Heart right ventricle (tissue), 16 donors: ENCODE measurements around the gene TRERF1. TPM values are rescaled to one million over a fixed set of nuclear protein-coding genes. Genes with fewer than 3 reads are reported as not detected.

ENCODE experiments used
- ATAC-seq, 8 donors: fragments of 200-7000 bp; cut with Tn5 transposase; one replicate each; pipeline ENCODE4 v1.9.1; 2020; ENCODE audit warnings: mild to moderate bottlenecking in 8 of 8, moderate library complexity in 8 of 8, moderate number of reproducible peaks in 1 of 8
- DNase-seq, 2 donors: peaks; one replicate each; pipeline ENCODE4 v3.0.0-alpha.2; 2020
- H3K27ac ChIP-seq, 10 donors: fragments of 200-600 bp; sonication (generic) in 2 of 10; one replicate each; pipeline versions ENCODE4 v1.5.0 to v1.8.0; 2020 to 2022; ENCODE audit warnings: mild to moderate bottlenecking in 3 of 10
- H3K27me3 ChIP-seq, 7 donors: fragments of 200-600 bp; one replicate each; pipeline ENCODE4 v1.8.0; 2021 to 2022; ENCODE audit warnings: mild to moderate bottlenecking in 2 of 7
- H3K36me3 ChIP-seq, 9 donors: fragments of 200-600 bp; sonication (generic) in 1 of 9; one replicate each; pipeline versions ENCODE4 v1.5.0 to v1.8.0; 2020 to 2022; ENCODE audit warnings: mild to moderate bottlenecking in 2 of 9
- H3K4me1 ChIP-seq, 9 donors: fragments of 200-600 bp; sonication (generic) in 1 of 9; one replicate each; pipeline versions ENCODE4 v1.5.0 to v1.8.0; 2020 to 2022; ENCODE audit warnings: mild to moderate bottlenecking in 4 of 9
- H3K4me3 ChIP-seq, 10 donors: fragments of 200-600 bp; sonication (generic) in 2 of 10; one replicate each; pipeline versions ENCODE4 v1.5.0 to v1.8.0; 2020 to 2022; ENCODE audit warnings: mild to moderate bottlenecking in 7 of 10, moderate library complexity in 2 of 10
- H3K9me3 ChIP-seq, 11 donors: fragments of 200-600 bp in 10 of 11; sonication (generic) in 2 of 11; one replicate each; pipeline versions ENCODE4 v1.5.0 to v1.8.0; 2013 to 2022; ENCODE audit warnings: mild to moderate bottlenecking in 2 of 11, control low read depth in 1 of 11, moderate library complexity in 1 of 11
- WGBS, 2 donors: extraction: QIAGEN DNeasy Blood & Tissue Kit; methylation state at CpG; one replicate each; pipeline ENCODE4 v1.1.7; 2013; ENCODE audit warnings: inconsistent platforms in 1 of 2; 5-methylcytosine and 5-hydroxymethylcytosine counted together
- intact Hi-C, 10 donors: fragments of 100-400 bp; cut with DNase I; formaldehyde crosslinking; loops; one replicate each; pipeline versions ENCODE4 v1.11.1 to v1.14.2; 2022
- polyA plus RNA-seq, 2 donors: library from polyadenylated mRNA; stranded (reverse); fragments of 200-250 nt; gene quantifications; one replicate each; pipeline ENCODE4 v1.2.3, GENCODE V29; 2013
- total RNA-seq, 10 donors: library from RNA; stranded (reverse); fragmentation: NEBNext Ultra II Directional in 3 of 10; extraction: Animal tissue kit (Norgen Biotek cat#: 25700) in 3 of 10; gene quantifications; one replicate each; pipeline versions ENCODE4 v1.2.1 to v1.2.4, GENCODE V29; 2021 to 2023
- TF ChIP-seq, protein P1 (sequence below), 9 donors: fragments of 200-600 bp; sonication (generic) in 2 of 9; IDR thresholded peaks; one replicate each; pipeline versions ENCODE4 v1.5.0 to v1.8.0; 2021 to 2022; ENCODE audit warnings: antibody characterized with exemption in 9 of 9, mild to moderate bottlenecking in 5 of 9, moderate library complexity in 1 of 9
- donor health status: Arrhythmogenic right ventricular cardiomyopathy.
- donor health status: ischemic (EF 13 %, LVEDD 7.1; RV severe dilation, severe dysfunction).
- donor health status: healthy with polysubstance abuse.
- donor health status: DM: no; HTN: yes; CAD: no.
- donor health status: DM: no; HTN: no; CAD: no.
- donor health status: ischemic (EF 25% LVEDD 6.9; RV normal size, moderate dysfunction).
- donor health status: ischemic (EF 25% LVEDD 5.7; RV mildly dilated, moderate dysfunction).
- donor health status: healthy.
- donor health status: DM: yes; HTN: yes; CAD: no.
- donor health status: Ischemic cardiomyopathy.
- donor health status: ischemic (EF 35%, LVEDD 5.7; RV mildly dilated, moderate dysfunction).
- donor health status: nonischemic (EF 11% LVEDD 7.7; RV severe dilation, severe dysfunction).
- donor health status: DM: yes; HTN: yes; CAD: no.
- donor health status: PGD.
- donor health status: ischemic (EF 29% LVEDD 5.4; RV normal size, mild dysfunction).
- donor health status: nonischemic (EF 23%, LVEDD 6.1; RV moderate dilation, normal function).

TRERF1 gene
- total and polyA plus RNA-seq, 12 donors = 0.75 to 2.8 (median 1.6) TPM

- Histone ChIP-seq H3K27me3 (no peaks in the 10 kb centered on the region), H3K4me1 (peaks cover 0 to 5% (median 0%) of the 10 kb centered on the region in 9 donors), H3K36me3 (no peaks in the 10 kb centered on the region), H3K4me3 (no peak overlapping the region), H3K9me3 (peaks cover 0 to 16% (median 0%) of the 10 kb centered on the region in 11 donors), H3K27ac (no peak overlapping the region)
- TF ChIP-seq, protein P1, sequence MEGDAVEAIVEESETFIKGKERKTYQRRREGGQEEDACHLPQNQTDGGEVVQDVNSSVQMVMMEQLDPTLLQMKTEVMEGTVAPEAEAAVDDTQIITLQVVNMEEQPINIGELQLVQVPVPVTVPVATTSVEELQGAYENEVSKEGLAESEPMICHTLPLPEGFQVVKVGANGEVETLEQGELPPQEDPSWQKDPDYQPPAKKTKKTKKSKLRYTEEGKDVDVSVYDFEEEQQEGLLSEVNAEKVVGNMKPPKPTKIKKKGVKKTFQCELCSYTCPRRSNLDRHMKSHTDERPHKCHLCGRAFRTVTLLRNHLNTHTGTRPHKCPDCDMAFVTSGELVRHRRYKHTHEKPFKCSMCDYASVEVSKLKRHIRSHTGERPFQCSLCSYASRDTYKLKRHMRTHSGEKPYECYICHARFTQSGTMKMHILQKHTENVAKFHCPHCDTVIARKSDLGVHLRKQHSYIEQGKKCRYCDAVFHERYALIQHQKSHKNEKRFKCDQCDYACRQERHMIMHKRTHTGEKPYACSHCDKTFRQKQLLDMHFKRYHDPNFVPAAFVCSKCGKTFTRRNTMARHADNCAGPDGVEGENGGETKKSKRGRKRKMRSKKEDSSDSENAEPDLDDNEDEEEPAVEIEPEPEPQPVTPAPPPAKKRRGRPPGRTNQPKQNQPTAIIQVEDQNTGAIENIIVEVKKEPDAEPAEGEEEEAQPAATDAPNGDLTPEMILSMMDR (IDR thresholded peaks at IDR 0.05) = peak in 1 of 9 donors; percentile 10
- ATAC-seq (no peak), DNase-seq (no peak)
- intact Hi-C loops = no loop called here
- 19 to 47% methylated on average over 2 of the region's 2 CpGs for WGBS, 2 donors
These were observed 129.1 kb downstream of the TRERF1 start for GRCh38 chr6:42322676-42323075.

DNA sequence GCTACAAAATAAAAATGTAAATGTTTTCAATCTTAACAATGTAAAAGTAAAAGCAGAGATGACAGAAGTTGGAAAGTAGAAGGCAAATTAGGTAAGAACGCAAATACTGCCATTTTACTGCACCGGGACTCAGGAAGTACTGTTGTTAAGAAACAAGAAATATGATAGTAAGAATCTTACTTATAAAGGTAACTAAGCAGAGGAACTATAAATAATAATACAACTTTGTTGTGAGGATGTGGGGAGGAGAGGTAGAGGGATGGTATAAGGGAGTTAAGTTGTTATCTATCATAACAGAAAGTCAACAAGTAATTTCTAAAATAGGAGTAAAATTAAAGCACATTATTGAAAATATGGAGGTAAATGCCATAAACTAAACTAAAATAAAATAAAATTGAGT lies 129.8 kb downstream of the TRERF1 start:
- Histone ChIP-seq H3K9me3 (peaks cover 0 to 16% (median 0%) of the 10 kb centered on the region in 11 donors), H3K4me1 (peaks cover 0 to 11% (median 0%) of the 10 kb centered on the region in 9 donors), H3K36me3 (no peaks in the 10 kb centered on the region), H3K4me3 (no peak overlapping the region), H3K27ac (no peak overlapping the region), H3K27me3 (no peaks in the 10 kb centered on the region)
- ATAC-seq (no peak), DNase-seq (no peak)
- intact Hi-C loops = no loop called here
- 92 to 96% methylated on average over 2 of the region's 2 CpGs for WGBS, 2 donors
- TF ChIP-seq, protein P1 (IDR thresholded peaks at IDR 0.05) = no peak

DNA sequence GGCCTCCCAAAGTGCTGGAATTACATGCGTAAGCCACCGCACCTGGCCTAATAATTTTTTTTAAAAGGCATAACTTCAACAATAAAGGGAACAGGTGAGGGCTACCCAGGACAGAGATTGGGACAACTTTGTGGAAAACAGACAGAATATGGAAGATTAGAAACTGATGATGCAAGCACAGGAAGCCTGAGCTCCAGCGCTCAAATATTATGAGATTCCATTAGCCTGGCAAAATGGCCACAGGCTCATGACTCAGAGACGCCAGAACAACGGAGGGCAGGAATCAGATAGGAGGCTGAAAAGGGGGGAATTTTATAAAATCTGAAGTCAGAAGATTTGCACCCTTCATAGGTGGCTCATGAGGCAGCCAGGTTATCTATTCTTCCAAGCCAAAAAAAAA lies 131.0 kb downstream of the TRERF1 start:
- Histone ChIP-seq H3K27me3 (no peaks in the 10 kb centered on the region), H3K27ac (no peak overlapping the region), H3K4me1 (peaks cover 0 to 23% (median 0%) of the 10 kb centered on the region in 9 donors), H3K9me3 (peaks cover 0 to 16% (median 0%) of the 10 kb centered on the region in 11 donors), H3K36me3 (no peaks in the 10 kb centered on the region), H3K4me3 (no peak overlapping the region)
- WGBS, 2 donors = 90 to 94% methylated on average over 5 of the region's 5 CpGs
- TF ChIP-seq, protein P1 (IDR thresholded peaks at IDR 0.05) = no peak
- intact Hi-C loops = no loop called here
- DNase-seq = no peak
- ATAC-seq = no peak

GRCh38 chr6:42318480-42318879 lies 133.2 kb downstream of the TRERF1 start:
- intact Hi-C loops = no loop called here
- DNase-seq = no peak
- H3K27me3 ChIP-seq = no peaks in the 10 kb centered on the region
- peak overlapping the region in 1 of 10 donors; percentile 80 for H3K27ac ChIP-seq
- H3K9me3 ChIP-seq = no peaks in the 10 kb centered on the region
- ATAC-seq = no peak
- WGBS, 2 donors = 92 to 95% methylated on average over 2 of the region's 2 CpGs
- no peak overlapping the region for H3K4me3 ChIP-seq
- TF ChIP-seq, protein P1 (IDR thresholded peaks at IDR 0.05) = no peak
- H3K4me1 ChIP-seq = peaks cover 0 to 46% (median 8%) of the 10 kb centered on the region in 9 donors
- H3K36me3 ChIP-seq = no peaks in the 10 kb centered on the region
